GM10266 (cell line): ENCODE measurements around the gene FZD10.

Source experiments
- DNase-seq: peaks from one replicate; pipeline ENCODE4 v3.0.0; 2012; ENCODE audit errors: extremely low spot score
- TF ChIP-seq, protein P1 (sequence below): IDR thresholded peaks from 2 replicates; pipeline ENCODE4 v1.5.1; 2012; ENCODE audit warnings: mild to moderate bottlenecking, low read depth; ENCODE audit not compliant: control insufficient read depth, insufficient read depth; ENCODE audit errors: missing control alignments

FZD10 gene

DNA sequence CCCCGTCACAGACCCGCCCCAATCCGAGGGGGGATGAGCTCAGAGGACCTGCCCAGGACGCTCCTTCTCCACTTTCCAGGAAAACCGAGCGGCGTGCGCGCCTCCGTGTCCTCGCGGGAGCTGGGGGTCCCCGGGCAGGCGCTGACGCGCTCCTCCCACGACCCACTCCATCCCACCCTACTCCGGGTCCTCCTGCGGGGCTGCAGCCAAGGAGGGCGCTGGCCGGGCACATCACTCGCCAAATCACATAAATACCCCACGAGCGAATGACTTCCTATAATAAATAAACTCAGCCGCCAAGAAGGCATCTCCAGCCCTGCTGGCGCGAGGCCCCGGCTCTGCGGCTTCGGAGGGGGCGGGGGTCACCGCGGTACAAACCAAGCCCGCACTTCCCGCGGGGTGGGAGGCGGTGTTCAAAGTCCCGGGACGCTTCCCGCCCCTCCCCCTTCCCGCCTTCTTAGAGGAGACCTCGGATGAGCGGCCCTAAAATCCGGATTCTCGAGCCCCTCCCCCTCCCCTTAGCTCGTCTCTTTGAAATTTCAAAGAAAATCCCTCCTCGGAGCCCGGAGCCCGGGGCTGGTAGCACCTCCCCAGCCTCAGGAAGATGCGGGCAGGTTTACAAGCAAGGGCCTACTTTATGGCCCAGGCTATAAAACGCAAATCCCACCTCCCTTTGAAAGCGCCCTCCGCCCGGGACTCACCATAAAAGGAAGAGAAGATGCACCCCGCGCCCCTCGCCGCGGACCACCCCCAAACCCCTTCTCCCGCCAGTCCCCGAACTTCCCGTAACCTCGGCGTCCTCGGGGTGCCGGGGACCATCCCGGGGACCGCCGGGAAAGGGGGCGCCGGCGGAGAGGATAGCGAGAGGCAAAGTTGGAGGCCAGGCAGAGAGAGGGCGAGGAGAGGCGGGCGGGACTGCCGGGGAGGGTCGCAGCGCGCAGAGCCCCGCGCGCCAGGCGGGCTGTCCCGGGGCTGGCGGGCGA lies 712 bp upstream of the FZD10 start:
- DNase-seq = no peak
- TF ChIP-seq, protein P1, sequence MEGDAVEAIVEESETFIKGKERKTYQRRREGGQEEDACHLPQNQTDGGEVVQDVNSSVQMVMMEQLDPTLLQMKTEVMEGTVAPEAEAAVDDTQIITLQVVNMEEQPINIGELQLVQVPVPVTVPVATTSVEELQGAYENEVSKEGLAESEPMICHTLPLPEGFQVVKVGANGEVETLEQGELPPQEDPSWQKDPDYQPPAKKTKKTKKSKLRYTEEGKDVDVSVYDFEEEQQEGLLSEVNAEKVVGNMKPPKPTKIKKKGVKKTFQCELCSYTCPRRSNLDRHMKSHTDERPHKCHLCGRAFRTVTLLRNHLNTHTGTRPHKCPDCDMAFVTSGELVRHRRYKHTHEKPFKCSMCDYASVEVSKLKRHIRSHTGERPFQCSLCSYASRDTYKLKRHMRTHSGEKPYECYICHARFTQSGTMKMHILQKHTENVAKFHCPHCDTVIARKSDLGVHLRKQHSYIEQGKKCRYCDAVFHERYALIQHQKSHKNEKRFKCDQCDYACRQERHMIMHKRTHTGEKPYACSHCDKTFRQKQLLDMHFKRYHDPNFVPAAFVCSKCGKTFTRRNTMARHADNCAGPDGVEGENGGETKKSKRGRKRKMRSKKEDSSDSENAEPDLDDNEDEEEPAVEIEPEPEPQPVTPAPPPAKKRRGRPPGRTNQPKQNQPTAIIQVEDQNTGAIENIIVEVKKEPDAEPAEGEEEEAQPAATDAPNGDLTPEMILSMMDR = no peak

DNA sequence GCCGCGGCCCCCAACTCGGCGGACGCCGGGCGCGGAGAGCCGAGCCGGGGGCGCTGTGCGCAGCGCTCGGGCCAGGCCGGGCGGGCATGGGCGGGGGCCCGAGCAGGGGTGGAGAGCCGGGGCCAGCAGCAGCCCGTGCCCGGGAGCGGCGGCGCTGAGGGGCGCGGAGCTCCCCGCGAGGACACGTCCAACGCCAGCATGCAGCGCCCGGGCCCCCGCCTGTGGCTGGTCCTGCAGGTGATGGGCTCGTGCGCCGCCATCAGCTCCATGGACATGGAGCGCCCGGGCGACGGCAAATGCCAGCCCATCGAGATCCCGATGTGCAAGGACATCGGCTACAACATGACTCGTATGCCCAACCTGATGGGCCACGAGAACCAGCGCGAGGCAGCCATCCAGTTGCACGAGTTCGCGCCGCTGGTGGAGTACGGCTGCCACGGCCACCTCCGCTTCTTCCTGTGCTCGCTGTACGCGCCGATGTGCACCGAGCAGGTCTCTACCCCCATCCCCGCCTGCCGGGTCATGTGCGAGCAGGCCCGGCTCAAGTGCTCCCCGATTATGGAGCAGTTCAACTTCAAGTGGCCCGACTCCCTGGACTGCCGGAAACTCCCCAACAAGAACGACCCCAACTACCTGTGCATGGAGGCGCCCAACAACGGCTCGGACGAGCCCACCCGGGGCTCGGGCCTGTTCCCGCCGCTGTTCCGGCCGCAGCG lies 639 bp downstream of the FZD10 start:
- TF ChIP-seq, protein P1 = no peak
- DNase-seq = no peak

DNA sequence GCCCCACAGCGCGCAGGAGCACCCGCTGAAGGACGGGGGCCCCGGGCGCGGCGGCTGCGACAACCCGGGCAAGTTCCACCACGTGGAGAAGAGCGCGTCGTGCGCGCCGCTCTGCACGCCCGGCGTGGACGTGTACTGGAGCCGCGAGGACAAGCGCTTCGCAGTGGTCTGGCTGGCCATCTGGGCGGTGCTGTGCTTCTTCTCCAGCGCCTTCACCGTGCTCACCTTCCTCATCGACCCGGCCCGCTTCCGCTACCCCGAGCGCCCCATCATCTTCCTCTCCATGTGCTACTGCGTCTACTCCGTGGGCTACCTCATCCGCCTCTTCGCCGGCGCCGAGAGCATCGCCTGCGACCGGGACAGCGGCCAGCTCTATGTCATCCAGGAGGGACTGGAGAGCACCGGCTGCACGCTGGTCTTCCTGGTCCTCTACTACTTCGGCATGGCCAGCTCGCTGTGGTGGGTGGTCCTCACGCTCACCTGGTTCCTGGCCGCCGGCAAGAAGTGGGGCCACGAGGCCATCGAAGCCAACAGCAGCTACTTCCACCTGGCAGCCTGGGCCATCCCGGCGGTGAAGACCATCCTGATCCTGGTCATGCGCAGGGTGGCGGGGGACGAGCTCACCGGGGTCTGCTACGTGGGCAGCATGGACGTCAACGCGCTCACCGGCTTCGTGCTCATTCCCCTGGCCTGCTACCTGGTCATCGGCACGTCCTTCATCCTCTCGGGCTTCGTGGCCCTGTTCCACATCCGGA lies 1.4 kb downstream of the FZD10 start:
- TF ChIP-seq, protein P1 = no peak
- DNase-seq = no peak

DNA sequence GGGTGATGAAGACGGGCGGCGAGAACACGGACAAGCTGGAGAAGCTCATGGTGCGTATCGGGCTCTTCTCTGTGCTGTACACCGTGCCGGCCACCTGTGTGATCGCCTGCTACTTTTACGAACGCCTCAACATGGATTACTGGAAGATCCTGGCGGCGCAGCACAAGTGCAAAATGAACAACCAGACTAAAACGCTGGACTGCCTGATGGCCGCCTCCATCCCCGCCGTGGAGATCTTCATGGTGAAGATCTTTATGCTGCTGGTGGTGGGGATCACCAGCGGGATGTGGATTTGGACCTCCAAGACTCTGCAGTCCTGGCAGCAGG lies 1.9 kb downstream of the FZD10 start:
- TF ChIP-seq, protein P1 = no peak
- no peak for DNase-seq

DNA sequence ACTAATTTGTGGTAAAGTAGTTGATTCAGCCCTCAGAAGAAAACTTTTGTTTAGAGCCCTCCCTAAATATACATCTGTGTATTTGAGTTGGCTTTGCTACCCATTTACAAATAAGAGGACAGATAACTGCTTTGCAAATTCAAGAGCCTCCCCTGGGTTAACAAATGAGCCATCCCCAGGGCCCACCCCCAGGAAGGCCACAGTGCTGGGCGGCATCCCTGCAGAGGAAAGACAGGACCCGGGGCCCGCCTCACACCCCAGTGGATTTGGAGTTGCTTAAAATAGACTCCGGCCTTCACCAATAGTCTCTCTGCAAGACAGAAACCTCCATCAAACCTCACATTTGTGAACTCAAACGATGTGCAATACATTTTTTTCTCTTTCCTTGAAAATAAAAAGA lies 2.7 kb downstream of the FZD10 start:
- TF ChIP-seq, protein P1 = no peak
- no peak for DNase-seq

DNA sequence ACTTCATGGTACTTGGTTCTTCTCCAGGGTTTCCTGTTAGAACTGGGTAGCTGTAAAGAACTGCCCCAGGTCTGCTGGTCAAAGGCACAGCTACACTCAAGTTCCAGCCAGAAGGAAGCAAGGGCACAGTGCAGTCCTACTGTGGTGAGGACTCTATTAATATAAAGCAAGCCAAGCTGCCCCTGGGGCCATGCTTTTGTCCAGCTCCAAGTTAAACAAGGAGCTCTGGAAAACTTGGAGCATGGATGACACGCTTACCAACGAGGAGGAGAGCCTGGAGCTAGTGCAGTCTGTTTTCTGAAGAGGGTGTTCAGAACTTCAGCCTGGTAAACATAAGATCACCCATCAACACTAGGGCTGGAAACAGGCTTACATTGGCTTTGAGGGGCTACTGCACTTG lies 4.0 kb downstream of the FZD10 start:
- no peak for DNase-seq
- TF ChIP-seq, protein P1 = no peak
